Keratinocyte (primary cell): ENCODE measurements around the gene HNRNPLL. TPM values are rescaled to one million over a fixed set of nuclear protein-coding genes. Genes with fewer than 3 reads are reported as not detected.

Experiments used
- DNase-seq: peaks from one replicate; pipeline ENCODE4 v3.0.0-alpha.2; 2011; ENCODE audit warnings: low read depth, missing footprints, low spot score
- FAIRE-seq: peaks from 2 replicates; lab custom pipeline; 2011; peaks lifted over from hg19 to GRCh38; lab: Jason Lieb, UNC
- H2AFZ ChIP-seq: 2 replicates; pipeline ENCODE4 v1.6.0; 2012; ENCODE audit warnings: low read length, control low read depth, inconsistent platforms; ENCODE audit not compliant: control insufficient read depth
- H3K27ac ChIP-seq: 2 replicates; pipeline ENCODE4 v1.5.1; 2011; ENCODE audit warnings: low read length; ENCODE audit not compliant: control insufficient read depth, insufficient read depth
- H3K27me3 ChIP-seq: 3 replicates; pipeline ENCODE4 v1.6.0; 2011; ENCODE audit warnings: low read length; ENCODE audit not compliant: control insufficient read depth, insufficient read depth; ENCODE audit errors: extremely low read depth
- H3K36me3 ChIP-seq, 2 experiments: 2 replicates in 1 of 2; 3 replicates in 1 of 2; pipeline ENCODE4 v1.5.1; 2011; ENCODE audit warnings: low read length in 2 of 2, mild to moderate bottlenecking in 1 of 2; ENCODE audit not compliant: control insufficient read depth in 2 of 2, insufficient read depth in 2 of 2; ENCODE audit errors: extremely low read depth in 1 of 2
- H3K4me1 ChIP-seq: 3 replicates; pipeline ENCODE4 v1.5.1; 2011; ENCODE audit warnings: low read length; ENCODE audit not compliant: control insufficient read depth, insufficient read depth; ENCODE audit errors: extremely low read depth
- H3K4me2 ChIP-seq: 3 replicates; pipeline ENCODE4 v1.6.0; 2011; ENCODE audit warnings: low read depth, low read length; ENCODE audit not compliant: control insufficient read depth, insufficient read depth; ENCODE audit errors: extremely low read depth
- H3K4me3 ChIP-seq, 3 experiments: fragments of 200-600 bp in 1 of 3; sonication (generic) in 1 of 3; 2 replicates in 2 of 3; 3 replicates in 1 of 3; pipeline ENCODE4 v1.5.1; 2011 to 2016; ENCODE audit warnings: low read length in 3 of 3, mild to moderate bottlenecking in 3 of 3, control low read depth in 2 of 3, inconsistent platforms in 1 of 3, low read depth in 1 of 3, mixed read lengths in 1 of 3, mixed run types in 1 of 3, moderate library complexity in 1 of 3; ENCODE audit not compliant: control insufficient read depth in 2 of 3, insufficient read depth in 2 of 3; ENCODE audit errors: extremely low read depth in 1 of 3
- H3K79me2 ChIP-seq: 2 replicates; pipeline ENCODE4 v1.6.0; 2012; ENCODE audit warnings: low read length; ENCODE audit not compliant: control insufficient read depth, insufficient read depth
- H3K9ac ChIP-seq: 3 replicates; pipeline ENCODE4 v1.6.0; 2011; ENCODE audit warnings: low read length; ENCODE audit not compliant: control insufficient read depth, insufficient read depth; ENCODE audit errors: extremely low read depth
- H3K9me1 ChIP-seq: 3 replicates; pipeline ENCODE4 v1.6.0; 2011; ENCODE audit warnings: low read length; ENCODE audit not compliant: control insufficient read depth, insufficient read depth; ENCODE audit errors: extremely low read depth
- H3K9me3 ChIP-seq: 2 replicates; pipeline ENCODE4 v1.5.1; 2012; ENCODE audit warnings: low read depth, low read length; ENCODE audit not compliant: control insufficient read depth
- H4K20me1 ChIP-seq: 3 replicates; pipeline ENCODE4 v1.6.0; 2011; ENCODE audit warnings: low read length; ENCODE audit not compliant: control insufficient read depth, insufficient read depth; ENCODE audit errors: extremely low read depth
- CTCF ChIP-seq, 3 experiments: IDR thresholded peaks in 1 of 3; conservative IDR thresholded peaks in 1 of 3; optimal IDR thresholded peaks in 1 of 3; 2 replicates in 2 of 3; 3 replicates in 1 of 3; pipeline versions ENCODE3 to v1.5.1; 2011; ENCODE audit warnings: low read length in 3 of 3, mild to moderate bottlenecking in 3 of 3, moderate library complexity in 2 of 3, control low read depth in 1 of 3, inconsistent platforms in 1 of 3; ENCODE audit not compliant: insufficient read depth in 2 of 3; ENCODE audit errors: extremely low read depth in 1 of 3
- EZH2 ChIP-seq: IDR thresholded peaks from one replicate; pipeline ENCODE4 v1.6.1; 2012; ENCODE audit warnings: inconsistent platforms, mild to moderate bottlenecking, low read length, moderate library complexity
- dilution Hi-C: fragments of 300-500 bp; cut with MboI; formaldehyde crosslinking; loops from one replicate; pipeline ENCODE4 v1.7.0; 2020; ENCODE audit warnings: low sequenced_read_pairs; ENCODE audit not compliant: extremely low pct_ligation_motif_present
- polyA plus RNA-seq, 5 experiments: library from polyadenylated mRNA; depleted of rRNA in 3 of 5; stranded (reverse) in 3 of 5; stranded (forward) in 1 of 5; unstranded in 1 of 5; fragments of >200 nt; gene quantifications; 1 replicate in 1 of 5; 2 replicates in 3 of 5; 3 replicates in 1 of 5; pipeline versions ENCODE4 v1.2.1 to v1.2.3, GENCODE V29; 2011 to 2012; ENCODE audit warnings: missing spikeins in 2 of 5, low read depth in 1 of 5, low replicate concordance in 1 of 5

HNRNPLL gene
- polyA plus RNA-seq, 1 donor (not counting 4 experiments of a cell fraction or from before 2014, with no cell fraction given), result 53.8 TPM

- H3K27ac ChIP-seq, result no peak overlapping the region
- no peaks in the 10 kb centered on the region for H3K79me2 ChIP-seq
- no peak overlapping the region for H3K9ac ChIP-seq
- TF ChIP-seq CTCF (optimal IDR thresholded peaks at IDR 0.05 in 1 of 3, IDR thresholded peaks at IDR 0.05 in 1 of 3, conservative IDR thresholded peaks at IDR 0.05 in 1 of 3; ENCODE audit: extremely low read depth in 1 of 3, insufficient read depth in 2 of 3, low read length in 3 of 3) (no peak), EZH2 (no peak)
- peaks cover 2 to 3% of the 10 kb centered on the region in 2 experiments for H3K36me3 ChIP-seq
- no peak for DNase-seq
- H3K4me3 ChIP-seq, result no peak overlapping the region
- H3K4me1 ChIP-seq, result no peaks in the 10 kb centered on the region
- H2AFZ ChIP-seq, result no peak overlapping the region
- no peaks in the 10 kb centered on the region for H3K27me3 ChIP-seq
- H3K9me3 ChIP-seq, result no peaks in the 10 kb centered on the region
- FAIRE-seq, result peak; percentile 13
- no peaks in the 10 kb centered on the region for H3K9me1 ChIP-seq
- no peak overlapping the region for H3K4me2 ChIP-seq
- dilution Hi-C loops, result no loop called here
- no peaks in the 10 kb centered on the region for H4K20me1 ChIP-seq
Measured at GRCh38 chr2:38580115-38580636, 22.6 kb downstream of the HNRNPLL start.

GRCh38 chr2:38578832-38579231 is 23.9 kb downstream of the HNRNPLL start:
- Histone ChIP-seq H3K9ac (no peak overlapping the region), H3K36me3 (peaks cover 2 to 3% of the 10 kb centered on the region in 2 experiments), H3K79me2 (no peaks in the 10 kb centered on the region), H3K27ac (no peak overlapping the region), H2AFZ (no peak overlapping the region), H3K9me3 (no peaks in the 10 kb centered on the region), H3K27me3 (no peaks in the 10 kb centered on the region), H3K4me1 (no peaks in the 10 kb centered on the region), H3K4me3 (no peak overlapping the region), H3K4me2 (no peak overlapping the region), H3K9me1 (no peaks in the 10 kb centered on the region), H4K20me1 (no peaks in the 10 kb centered on the region)
- TF ChIP-seq EZH2 (no peak), CTCF (optimal IDR thresholded peaks at IDR 0.05 in 1 of 3, IDR thresholded peaks at IDR 0.05 in 1 of 3, conservative IDR thresholded peaks at IDR 0.05 in 1 of 3; ENCODE audit: extremely low read depth in 1 of 3, insufficient read depth in 2 of 3, low read length in 3 of 3) (no peak)
- FAIRE-seq, result no peak
- dilution Hi-C loops, result no loop called here
- DNase-seq, result no peak
